Skeletal muscle tissue (tissue), 4 donors: ENCODE data around the gene CSRNP3. TPM values are rescaled to one million over a fixed set of nuclear protein-coding genes. Genes with fewer than 3 reads are reported as not detected.
"Not testable (repeated sequence)": the region's sequence is repeated elsewhere in the genome, so short reads cannot be mapped to it uniquely, and the experiment has no call there.

Experiments used
- H3K27ac ChIP-seq: one replicate; pipeline ENCODE4 v1.7.0; 2013; ENCODE audit warnings: mild to moderate bottlenecking, low read depth, low read length, inconsistent platforms
- H3K27me3 ChIP-seq, 3 donors: one replicate each; pipeline ENCODE4 v1.7.0; 2013; ENCODE audit warnings: low read length in 3 of 3; ENCODE audit not compliant: control insufficient read depth in 3 of 3, insufficient read depth in 3 of 3
- H3K36me3 ChIP-seq, 3 donors: one replicate each; pipeline ENCODE4 v1.7.0; 2013; ENCODE audit warnings: low read length in 3 of 3; ENCODE audit not compliant: control insufficient read depth in 3 of 3, insufficient read depth in 3 of 3
- H3K4me1 ChIP-seq, 3 donors: one replicate each; pipeline ENCODE4 v1.7.0; 2013; ENCODE audit warnings: low read length in 3 of 3, mild to moderate bottlenecking in 3 of 3; ENCODE audit not compliant: control insufficient read depth in 3 of 3, insufficient read depth in 3 of 3
- H3K4me3 ChIP-seq, 3 donors: one replicate each; pipeline ENCODE4 v1.7.0; 2013; ENCODE audit warnings: low read length in 3 of 3
- H3K9ac ChIP-seq, 3 donors: one replicate each; pipeline ENCODE4 v1.7.0; 2013; ENCODE audit warnings: low read length in 3 of 3, mild to moderate bottlenecking in 3 of 3, moderate library complexity in 2 of 3, low read depth in 1 of 3
- H3K9me3 ChIP-seq, 3 donors: one replicate each; pipeline ENCODE4 v1.7.0; 2013; ENCODE audit warnings: low read length in 3 of 3; ENCODE audit not compliant: control insufficient read depth in 3 of 3
- total RNA-seq: library from RNA; depleted of rRNA; stranded (reverse); fragments of >200 nt; gene quantifications from one replicate; pipeline ENCODE4 v1.2.3, GENCODE V29; 2014
- donor health status: Osteomylitis.

The CSRNP3 gene
- total RNA-seq, 1 donor from 2014 or later: 18.8 TPM

GRCh38 chr2:165582409-165582808, 112.9 kb downstream of the CSRNP3 start:
- Histone ChIP-seq H3K27ac (no peak overlapping the region), H3K4me3 (no peak overlapping the region), H3K9me3 (no peaks in the 10 kb centered on the region), H3K4me1 (no peaks in the 10 kb centered on the region), H3K9ac (no peak overlapping the region), H3K27me3 (no peaks in the 10 kb centered on the region), H3K36me3 (no peaks in the 10 kb centered on the region)

GRCh38 chr2:165582863-165583506, 113.5 kb downstream of the CSRNP3 start:
- Histone ChIP-seq H3K9me3 (no peaks in the 10 kb centered on the region), H3K9ac (no peak overlapping the region), H3K27me3 (no peaks in the 10 kb centered on the region), H3K27ac (no peak overlapping the region), H3K4me3 (no peak overlapping the region), H3K36me3 (no peaks in the 10 kb centered on the region), H3K4me1 (no peaks in the 10 kb centered on the region)

DNA sequence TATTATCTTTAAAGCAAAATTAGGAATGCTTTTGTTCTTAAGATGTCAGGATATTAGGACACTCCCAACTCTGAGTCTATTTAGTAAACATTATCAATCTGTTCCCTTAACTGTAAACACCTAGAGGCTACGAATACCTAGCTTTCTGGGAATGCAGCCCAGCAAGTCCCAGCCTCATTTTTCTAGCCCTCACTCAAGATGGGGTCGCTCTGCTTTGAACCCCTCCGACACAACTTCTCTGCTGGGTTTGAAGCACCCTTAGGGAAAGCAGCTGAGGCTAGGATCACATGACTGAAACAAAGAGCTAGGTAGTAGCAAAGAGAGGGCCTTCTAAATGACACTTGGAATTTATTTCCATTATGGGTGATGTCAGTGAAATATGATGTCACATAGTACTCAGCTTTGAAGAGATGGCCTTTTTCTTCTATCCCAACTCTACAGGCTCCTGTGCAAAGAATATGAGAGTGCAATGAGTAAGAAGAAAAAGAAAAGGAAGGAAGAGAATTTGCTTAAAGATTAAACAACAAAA, 114.7 kb downstream of the CSRNP3 start:
- Histone ChIP-seq H3K9ac (no peak overlapping the region), H3K36me3 (no peaks in the 10 kb centered on the region), H3K4me3 (no peak overlapping the region), H3K27me3 (no peaks in the 10 kb centered on the region), H3K9me3 (no peaks in the 10 kb centered on the region), H3K4me1 (no peaks in the 10 kb centered on the region), H3K27ac (no peak overlapping the region)

- Histone ChIP-seq H3K27me3 (no peaks in the 10 kb centered on the region), H3K27ac (no peak overlapping the region), H3K9me3 (no peaks in the 10 kb centered on the region), H3K9ac (no peak overlapping the region), H3K36me3 (no peaks in the 10 kb centered on the region), H3K4me1 (no peaks in the 10 kb centered on the region), H3K4me3 (no peak overlapping the region)
Measured at GRCh38 chr2:165586019-165586418, 116.5 kb downstream of the CSRNP3 start.

- H3K27me3 ChIP-seq: no peaks in the 10 kb centered on the region
- H3K4me3 ChIP-seq: no peak overlapping the region
- no peak overlapping the region for H3K27ac ChIP-seq
- H3K4me1 ChIP-seq: no peaks in the 10 kb centered on the region
- no peak overlapping the region for H3K9ac ChIP-seq
- H3K9me3 ChIP-seq: no peaks in the 10 kb centered on the region
- no peaks in the 10 kb centered on the region for H3K36me3 ChIP-seq
Measured at GRCh38 chr2:165587335-165587938, 117.9 kb downstream of the CSRNP3 start.

GRCh38 chr2:165590999-165591398, 121.5 kb downstream of the CSRNP3 start:
- H3K4me1 ChIP-seq, H3K36me3 ChIP-seq, H3K27me3 ChIP-seq, H3K9ac ChIP-seq, H3K9me3 ChIP-seq, H3K27ac ChIP-seq, H3K4me3 ChIP-seq: not testable (repeated sequence)

- no peaks in the 10 kb centered on the region for H3K9me3 ChIP-seq
- H3K27ac ChIP-seq: no peak overlapping the region
- H3K9ac ChIP-seq: no peak overlapping the region
- no peak overlapping the region for H3K4me3 ChIP-seq
- no peaks in the 10 kb centered on the region for H3K27me3 ChIP-seq
- H3K36me3 ChIP-seq: no peaks in the 10 kb centered on the region
- no peaks in the 10 kb centered on the region for H3K4me1 ChIP-seq
Measured at GRCh38 chr2:165593081-165593480, 123.6 kb downstream of the CSRNP3 start.

DNA sequence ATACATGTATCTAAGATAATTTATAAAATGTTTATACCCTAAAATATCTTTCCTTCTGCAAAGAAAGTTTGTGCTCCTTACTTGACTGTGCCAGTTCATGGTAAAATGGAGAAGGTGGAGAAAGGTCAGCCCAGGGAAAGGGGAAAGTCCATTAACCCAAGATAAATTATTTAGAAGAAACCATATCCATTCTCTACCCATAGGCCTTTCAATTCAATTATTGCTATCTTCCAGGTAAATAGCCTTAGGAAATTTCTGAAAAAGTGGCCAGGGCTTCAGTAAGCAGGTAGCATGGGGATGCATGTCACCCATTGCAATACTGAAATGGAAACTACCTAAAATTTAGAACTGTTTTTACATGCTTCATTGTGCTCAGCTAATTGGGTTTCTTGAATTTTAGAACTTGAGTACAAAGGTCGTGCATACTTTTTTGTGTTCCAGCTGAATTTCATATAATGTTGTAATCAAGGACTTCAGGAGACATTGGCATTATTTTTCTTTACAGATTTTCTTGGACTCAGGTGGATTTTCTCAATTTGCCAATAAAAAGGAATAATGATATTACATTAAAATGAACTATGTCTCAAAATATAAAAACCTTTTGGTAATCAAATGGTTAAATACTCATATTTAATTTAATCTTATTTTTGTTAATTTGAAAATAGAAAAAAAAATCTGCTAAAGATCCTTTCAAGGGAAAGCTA, 124.9 kb downstream of the CSRNP3 start:
- Histone ChIP-seq H3K27ac (no peak overlapping the region), H3K36me3 (no peaks in the 10 kb centered on the region), H3K9me3 (peaks cover 0 to 2% (median 0%) of the 10 kb centered on the region in 3 donors), H3K4me3 (no peak overlapping the region), H3K9ac (no peak overlapping the region), H3K27me3 (no peaks in the 10 kb centered on the region), H3K4me1 (no peaks in the 10 kb centered on the region)

- H3K36me3 ChIP-seq: no peaks in the 10 kb centered on the region
- no peak overlapping the region for H3K9ac ChIP-seq
Measured at GRCh38 chr2:165594935-165595255, 125.4 kb downstream of the CSRNP3 start.

DNA sequence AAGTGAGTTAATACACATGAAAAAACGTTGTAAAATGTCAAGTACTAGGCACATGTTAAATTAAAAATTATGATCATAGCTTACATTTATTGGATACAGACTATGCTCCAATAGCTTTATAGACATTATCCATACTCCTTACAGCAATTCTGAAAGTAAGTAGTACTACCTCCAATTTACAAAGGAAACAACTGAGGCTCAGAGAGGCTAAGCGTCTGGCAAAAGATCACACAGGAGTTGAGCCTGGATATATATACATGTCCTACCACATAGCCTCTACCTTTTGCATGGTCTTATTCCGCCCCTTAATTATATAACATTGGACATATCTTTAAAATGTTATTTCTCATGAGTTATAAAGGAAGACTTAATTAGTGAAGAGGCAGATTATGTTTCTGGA, 127.3 kb downstream of the CSRNP3 start:
- H3K27me3 ChIP-seq: no peaks in the 10 kb centered on the region
- no peaks in the 10 kb centered on the region for H3K36me3 ChIP-seq
- H3K27ac ChIP-seq: no peak overlapping the region
- no peaks in the 10 kb centered on the region for H3K4me1 ChIP-seq
- H3K4me3 ChIP-seq: no peak overlapping the region
- H3K9ac ChIP-seq: no peak overlapping the region
- H3K9me3 ChIP-seq: peaks cover 0 to 2% (median 0%) of the 10 kb centered on the region in 3 donors

More at GRCh38 chr2:165594935-165595255, 125.4 kb downstream of the CSRNP3 start:
- no peak overlapping the region for H3K4me3 ChIP-seq
- no peaks in the 10 kb centered on the region for H3K27me3 ChIP-seq
- no peaks in the 10 kb centered on the region for H3K4me1 ChIP-seq
- peaks cover 0 to 2% (median 0%) of the 10 kb centered on the region in 3 donors for H3K9me3 ChIP-seq
- H3K27ac ChIP-seq: no peak overlapping the region
